ELF-1 (cell line): ENCODE results near the gene PSG3.
"Not testable (repeated sequence)": the region's sequence is repeated elsewhere in the genome, so short reads cannot be mapped to it uniquely, and the experiment has no call there.

Experiments
- DNase-seq: peaks from one replicate; pipeline ENCODE4 v3.0.0-alpha.2; 2016; ENCODE audit warnings: low read depth, low spot score

The PSG3 gene

GRCh38 chr19:42740381-42740780, at the start of gene PSG3:
PSG3 (minus strand) TSS chr19:42740481; CDS start chr19:42740384, 97 bp downstream.
- DNase-seq: not testable (repeated sequence)

DNA sequence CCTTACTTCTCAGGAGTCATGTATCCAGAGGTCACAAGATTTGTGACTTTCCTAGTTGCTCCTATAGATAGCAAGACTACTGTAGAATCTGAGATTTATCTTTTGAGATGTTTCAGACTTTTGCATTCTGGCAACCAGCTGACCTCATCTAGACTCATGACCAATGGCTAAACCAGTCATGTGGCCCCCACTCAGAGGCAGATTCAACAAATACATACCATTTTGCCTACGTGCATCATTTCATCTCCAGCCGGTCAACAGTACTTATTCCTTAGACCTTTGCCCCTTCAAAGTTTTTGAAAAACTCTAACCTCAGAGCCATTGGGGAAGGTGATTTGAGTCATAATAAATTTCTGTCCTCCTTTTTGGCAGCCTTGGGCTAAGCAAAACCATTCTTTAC, 48.5 kb upstream of the PSG3 start:
- DNase-seq: not testable (repeated sequence)

GRCh38 chr19:42787766-42788165, 47.5 kb upstream of the PSG3 start:
- not testable (repeated sequence) for DNase-seq

DNA sequence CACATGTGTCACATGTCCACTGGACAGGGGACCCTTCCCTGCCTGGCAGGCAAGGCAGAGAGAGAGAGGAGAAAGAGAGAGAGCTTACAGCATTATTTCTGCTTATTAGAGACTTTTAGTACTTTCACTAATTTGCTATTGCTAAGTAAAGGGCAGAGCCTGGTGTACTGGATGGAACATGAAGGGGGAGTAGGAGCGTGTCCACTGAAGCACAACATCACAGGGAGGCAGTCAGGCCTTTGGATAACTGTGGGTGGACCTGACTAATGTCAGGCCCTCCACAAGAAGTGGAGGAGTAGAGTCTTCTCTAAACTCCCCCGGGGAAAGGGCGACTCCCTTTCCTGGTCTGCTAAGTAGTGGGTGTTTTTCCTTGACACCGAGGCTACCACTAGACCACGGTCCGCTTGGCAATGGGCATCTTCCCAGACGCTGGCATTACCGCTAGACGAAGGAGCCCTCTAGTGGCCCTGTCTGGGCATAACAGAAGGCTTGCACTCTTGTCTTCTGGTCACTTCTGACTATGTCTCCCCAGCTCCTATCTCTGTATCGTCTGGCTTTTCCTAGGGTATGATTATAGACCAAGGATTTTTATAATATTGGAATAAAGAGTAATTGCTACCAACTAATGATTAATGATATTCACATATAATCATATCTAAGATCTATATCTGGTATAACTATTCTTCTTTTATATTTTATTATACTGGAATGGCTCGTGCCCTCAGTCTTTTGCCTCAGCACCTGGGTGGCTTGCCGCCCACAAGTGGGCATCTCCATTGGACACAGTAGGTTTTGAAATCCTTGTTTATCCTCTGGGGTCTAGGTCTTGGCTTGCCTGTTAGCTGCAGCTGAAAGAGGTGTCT, 36.7 kb upstream of the PSG3 start:
- peak; percentile 78 for DNase-seq

- peak; percentile 71 for DNase-seq
Observed at GRCh38 chr19:42774510-42775158, 34.4 kb upstream of the PSG3 start.

- not testable (repeated sequence) for DNase-seq
Observed at GRCh38 chr19:42767319-42767718, 27.0 kb upstream of the PSG3 start.

DNA sequence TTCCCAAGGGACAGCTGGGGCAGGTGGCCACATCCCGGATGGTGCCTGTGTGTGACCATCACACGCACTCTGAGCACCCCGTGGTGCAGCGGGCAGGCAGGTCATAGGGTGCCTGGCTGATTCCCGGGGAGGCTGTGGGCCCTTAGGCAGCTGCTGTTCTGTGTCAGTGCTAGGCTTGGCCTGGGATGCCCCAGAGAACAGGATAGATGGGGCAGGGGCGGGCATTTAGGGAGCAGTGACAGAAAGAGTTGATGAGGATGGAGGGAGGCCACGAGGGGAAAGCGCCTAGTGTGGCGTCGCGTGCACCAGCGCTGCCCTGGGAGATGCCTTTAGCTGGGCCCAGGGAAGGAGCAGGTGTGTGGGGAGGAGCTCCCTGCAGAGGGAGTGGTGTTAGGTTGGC, 26.6 kb upstream of the PSG3 start:
- not testable (repeated sequence) for DNase-seq

- DNase-seq: no peak
Observed at GRCh38 chr19:42764836-42765235, 24.6 kb upstream of the PSG3 start.

DNA sequence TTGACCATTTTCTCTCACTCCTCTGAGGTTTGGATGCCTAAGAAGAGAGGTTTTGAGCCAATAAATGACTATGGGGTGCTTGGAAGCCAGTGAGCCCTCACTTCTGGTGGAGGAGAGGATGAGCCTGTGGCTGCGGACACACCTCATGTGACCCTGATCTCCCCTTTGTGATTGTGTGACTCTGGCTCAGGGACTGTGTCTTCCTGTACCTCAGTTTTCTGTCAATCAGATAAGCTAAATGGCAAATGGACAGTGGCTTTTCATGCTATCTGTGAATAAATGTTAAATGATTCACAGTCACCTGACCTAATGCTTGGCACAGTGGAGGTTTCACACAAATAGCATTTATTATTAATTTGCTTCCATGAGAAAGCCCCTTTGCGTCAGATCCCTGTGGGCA, 22.5 kb upstream of the PSG3 start:
- no peak for DNase-seq

GRCh38 chr19:42761924-42762295, 21.6 kb upstream of the PSG3 start:
- DNase-seq: not testable (repeated sequence)

- DNase-seq: peak; percentile 30
Observed at GRCh38 chr19:42760954-42761923, 21.0 kb upstream of the PSG3 start.

GRCh38 chr19:42758667-42759066, 18.4 kb upstream of the PSG3 start:
- peak; percentile 72 for DNase-seq

DNA sequence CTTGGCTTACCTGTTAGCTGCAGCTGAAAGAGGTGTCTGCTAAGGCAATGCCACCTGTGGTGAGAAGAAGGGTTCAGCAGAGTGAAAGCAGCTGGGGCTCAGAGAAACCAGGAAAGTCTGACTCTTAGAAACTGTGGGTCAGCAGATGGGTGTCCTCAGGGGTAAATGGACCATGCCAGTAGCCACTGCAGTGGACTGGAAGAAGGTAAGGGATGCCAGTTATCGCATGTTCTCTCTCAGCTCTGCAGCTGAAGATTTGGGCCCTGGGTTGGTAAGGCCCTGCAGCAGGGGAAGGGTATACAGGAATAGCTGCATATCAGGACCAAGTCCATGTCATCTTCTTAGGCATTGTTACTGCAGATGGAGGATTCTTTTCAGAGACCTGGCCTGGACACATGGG, 12.0 kb upstream of the PSG3 start:
- not testable (repeated sequence) for DNase-seq

- DNase-seq: peak; percentile 18
Observed at GRCh38 chr19:42741726-42742607, 1.7 kb upstream of the PSG3 start.

DNA sequence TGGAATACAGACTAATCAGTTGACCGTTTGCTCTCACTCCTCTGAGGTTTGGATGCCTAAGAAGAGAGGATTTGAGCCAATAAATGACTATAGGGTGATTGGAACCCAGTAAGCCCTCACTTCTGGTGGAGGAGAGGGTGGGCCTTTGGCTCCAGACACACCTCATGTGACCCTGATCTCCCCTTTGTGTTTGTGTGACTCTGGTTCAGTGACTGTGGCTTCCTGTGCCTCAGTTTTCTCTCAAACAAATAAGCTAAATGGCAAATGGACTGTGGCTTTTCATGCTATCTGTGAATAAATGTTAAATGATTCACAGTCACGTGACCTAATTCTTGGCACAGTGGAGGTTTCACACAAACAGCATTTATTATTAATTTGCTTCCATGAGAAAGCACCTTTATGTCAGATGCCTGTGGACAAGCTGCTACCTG, 2.7 kb downstream of the PSG3 start:
- not testable (repeated sequence) for DNase-seq

- DNase-seq: not testable (repeated sequence)
Observed at GRCh38 chr19:42728341-42728740, 11.9 kb downstream of the PSG3 start.

DNA sequence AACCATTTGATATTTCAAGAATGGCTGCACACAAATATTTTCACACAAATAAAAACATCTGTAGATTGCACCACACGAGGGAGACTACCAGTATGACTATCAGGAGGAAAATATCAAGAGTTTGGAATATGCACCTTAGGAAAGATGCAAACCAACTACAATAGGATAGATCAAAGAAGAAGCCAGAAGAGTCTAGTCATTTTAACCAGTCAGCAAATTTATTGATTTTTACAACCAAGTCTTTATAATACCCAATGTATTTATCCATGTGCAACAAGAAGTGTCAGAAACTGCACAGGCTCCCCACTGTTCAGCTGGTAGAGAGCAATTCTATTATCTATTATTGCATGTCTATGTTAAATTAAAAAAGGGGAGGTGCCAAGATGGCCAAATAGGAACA, 26.3 kb downstream of the PSG3 start:
- DNase-seq: not testable (repeated sequence)

DNA sequence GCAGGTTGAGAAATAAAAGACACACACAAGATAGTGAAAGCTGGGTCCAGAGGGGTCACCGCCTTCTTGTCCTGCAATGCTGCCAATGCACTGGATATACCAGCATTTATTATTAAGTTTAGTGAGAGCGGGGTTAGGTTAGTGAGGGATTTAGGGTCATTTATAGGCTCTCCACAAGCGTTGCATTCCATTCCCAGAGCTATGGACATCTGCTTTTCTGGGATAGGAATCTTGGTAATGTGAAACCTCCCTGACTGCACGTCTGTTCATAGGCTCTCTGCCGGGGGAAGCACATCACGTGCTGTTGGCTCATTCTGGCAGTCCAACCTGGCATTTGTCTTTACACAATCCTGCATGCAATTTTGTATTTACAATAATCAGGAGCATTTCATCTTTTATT, 27.5 kb downstream of the PSG3 start:
- DNase-seq: not testable (repeated sequence)

DNA sequence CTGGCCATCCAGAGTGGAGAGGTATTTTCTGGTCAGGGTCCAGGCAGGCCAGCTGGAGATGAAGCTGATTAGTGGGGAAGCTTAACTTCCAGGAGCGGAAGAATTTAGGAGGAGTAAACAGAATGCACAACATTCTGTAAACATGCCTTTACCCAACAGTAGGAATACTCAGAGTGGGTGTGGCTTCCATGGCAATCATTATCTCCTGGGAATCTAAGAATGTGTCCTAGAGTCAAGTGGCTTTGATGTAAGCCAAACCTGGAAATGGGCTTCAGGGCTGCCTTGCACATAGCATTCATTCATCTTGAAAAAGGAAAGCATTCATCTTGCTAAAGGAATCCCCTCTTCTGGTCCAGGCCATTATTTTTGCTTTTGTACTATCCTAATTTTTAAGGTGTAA, 29.3 kb downstream of the PSG3 start:
- not testable (repeated sequence) for DNase-seq

- no peak for DNase-seq
Observed at GRCh38 chr19:42697884-42698283, 42.4 kb downstream of the PSG3 start.
